GM10847 (cell line): ENCODE results near the gene OGA.

ENCODE experiments used
- POLR2A ChIP-seq: IDR thresholded peaks from 2 replicates; pipeline ENCODE4 v1.6.1; 2011; ENCODE audit not compliant: insufficient read length; ENCODE audit errors: extremely low read depth

Gene OGA

GRCh38 chr10:101766753-101767599 is 51.3 kb downstream of the OGA start:
- no peak for TF ChIP-seq POLR2A

- TF ChIP-seq POLR2A = no peak
Measured at GRCh38 chr10:101766306-101766705, 51.9 kb downstream of the OGA start.

- no peak for TF ChIP-seq POLR2A
Measured at GRCh38 chr10:101763141-101763846, 55.0 kb downstream of the OGA start.

GRCh38 chr10:101762736-101763135 is 55.5 kb downstream of the OGA start:
- no peak for TF ChIP-seq POLR2A

- TF ChIP-seq POLR2A = no peak
Measured at GRCh38 chr10:101761226-101761625, 57.0 kb downstream of the OGA start.

- no peak for TF ChIP-seq POLR2A
Measured at GRCh38 chr10:101760510-101760909, 57.7 kb downstream of the OGA start.

- TF ChIP-seq POLR2A = no peak
Measured at GRCh38 chr10:101759309-101760247, 58.7 kb downstream of the OGA start.

GRCh38 chr10:101758858-101759257 is 59.4 kb downstream of the OGA start:
- no peak for TF ChIP-seq POLR2A

GRCh38 chr10:101752241-101752640 is 66.0 kb downstream of the OGA start:
- no peak for TF ChIP-seq POLR2A

- TF ChIP-seq POLR2A = no peak
Measured at GRCh38 chr10:101749047-101750016, 68.9 kb downstream of the OGA start.

GRCh38 chr10:101748496-101748895 is 69.7 kb downstream of the OGA start:
- no peak for TF ChIP-seq POLR2A

- TF ChIP-seq POLR2A = no peak
Measured at GRCh38 chr10:101745074-101745696, 73.1 kb downstream of the OGA start.

- TF ChIP-seq POLR2A = no peak
Measured at GRCh38 chr10:101744267-101744666, 74.0 kb downstream of the OGA start.

- TF ChIP-seq POLR2A = no peak
Measured at GRCh38 chr10:101741938-101742337, 76.3 kb downstream of the OGA start.
